Islet precursor cell (in vitro differentiated cells): ENCODE measurements around the gene TEX51.

Experiments
- DNase-seq: peaks from one replicate; pipeline ENCODE4 v3.0.0-alpha.2; 2018

The TEX51 gene

GRCh38 chr2:126879348-126880298, 19.1 kb upstream of the TEX51 start:
- peak; percentile 35 for DNase-seq

GRCh38 chr2:126880324-126880723, 18.4 kb upstream of the TEX51 start:
- DNase-seq, result peak; percentile 42

- no peak for DNase-seq
Measured at GRCh38 chr2:126880817-126881216, 17.9 kb upstream of the TEX51 start.

- peak; percentile 47 for DNase-seq
Measured at GRCh38 chr2:126881591-126881990, 17.1 kb upstream of the TEX51 start.

GRCh38 chr2:126882181-126882580, 16.5 kb upstream of the TEX51 start:
- DNase-seq, result no peak

- peak; percentile 44 for DNase-seq
Measured at GRCh38 chr2:126882736-126883665, 15.7 kb upstream of the TEX51 start.

GRCh38 chr2:126883666-126884040, 15.0 kb upstream of the TEX51 start:
- peak; percentile 35 for DNase-seq

GRCh38 chr2:126884861-126885750, 13.6 kb upstream of the TEX51 start:
- DNase-seq, result peak; percentile 43

- DNase-seq, result peak; percentile 52
Measured at GRCh38 chr2:126885751-126886210, 12.9 kb upstream of the TEX51 start.

- DNase-seq, result peak; percentile 87
Measured at GRCh38 chr2:126886211-126886915, 12.3 kb upstream of the TEX51 start.

- DNase-seq, result no peak
Measured at GRCh38 chr2:126886916-126887280, 11.8 kb upstream of the TEX51 start.

GRCh38 chr2:126887506-126887905, 11.2 kb upstream of the TEX51 start:
- no peak for DNase-seq

- no peak for DNase-seq
Measured at GRCh38 chr2:126888046-126888445, 10.6 kb upstream of the TEX51 start.

- no peak for DNase-seq
Measured at GRCh38 chr2:126889071-126889470, 9.6 kb upstream of the TEX51 start.

- peak; percentile 47 for DNase-seq
Measured at GRCh38 chr2:126889496-126890135, 9.1 kb upstream of the TEX51 start.

GRCh38 chr2:126890136-126890510, 8.6 kb upstream of the TEX51 start:
- DNase-seq, result no peak

- no peak for DNase-seq
Measured at GRCh38 chr2:126890551-126891450, 7.9 kb upstream of the TEX51 start.

- DNase-seq, result peak; percentile 36
Measured at GRCh38 chr2:126891681-126892500, 6.8 kb upstream of the TEX51 start.

- no peak for DNase-seq
Measured at GRCh38 chr2:126893153-126893552, 5.5 kb upstream of the TEX51 start.
